ENCODE measurements around the gene KASH5. TPM values are rescaled to one million over a fixed set of nuclear protein-coding genes. Genes with fewer than 3 reads are reported as not detected.

The KASH5 gene
- total RNA-seq, 1 experiment from 2014 or later: not detected

DNA sequence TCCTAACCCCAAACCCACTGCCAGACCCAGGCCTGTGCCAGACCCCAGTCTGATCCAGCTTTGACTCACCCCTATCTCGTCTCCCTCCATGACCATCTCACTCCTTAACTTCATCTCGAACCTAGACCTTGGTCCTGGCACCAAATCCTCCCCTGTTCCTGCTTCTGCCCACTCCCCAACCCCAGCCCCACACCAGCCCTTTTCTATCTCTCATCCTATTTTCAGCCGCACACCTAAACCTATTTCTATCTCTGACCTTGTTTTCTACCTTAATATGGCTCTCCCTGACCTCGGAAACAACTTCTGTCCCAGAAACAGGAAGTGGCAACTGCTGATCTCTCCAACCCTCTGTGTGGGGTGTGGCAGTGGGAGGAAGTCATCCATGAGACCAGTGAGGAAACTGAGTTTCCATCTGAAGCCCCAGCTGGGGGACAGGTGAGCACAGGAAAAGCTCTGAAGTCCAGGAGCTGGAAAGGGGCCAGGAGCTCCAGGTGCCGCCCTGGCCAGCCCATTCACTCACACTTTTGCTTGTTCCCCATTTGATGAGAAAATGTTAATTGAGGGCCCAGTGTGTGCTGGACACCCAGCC, 21.5 kb downstream of the KASH5 start:
- H3K9me3 ChIP-seq (ENCODE audit: low read length): no peaks in the 10 kb centered on the region

GRCh38 chr19:49411681-49412326, 23.8 kb downstream of the KASH5 start:
- Histone ChIP-seq H3K4me3 (ENCODE audit: low read length) (no peak overlapping the region), H2AFZ (ENCODE audit: low read length) (no peak overlapping the region), H3K36me3 (ENCODE audit: low read depth, low read length) (no peaks in the 10 kb centered on the region), H3K27ac (ENCODE audit: low read length) (no peak overlapping the region), H4K20me1 (ENCODE audit: low read length) (no peaks in the 10 kb centered on the region), H3K27me3 (ENCODE audit: low read length) (peaks cover 15% of the 10 kb centered on the region), H3F3A (ENCODE audit: low read length, unreplicated experiment) (no peaks in the 10 kb centered on the region), H3K79me2 (ENCODE audit: low read length) (no peaks in the 10 kb centered on the region), H3K4me1 (ENCODE audit: insufficient read depth, low read length) (no peaks in the 10 kb centered on the region), H3K4me2 (ENCODE audit: low read length) (no peak overlapping the region), H3K9me3 (ENCODE audit: low read length) (no peaks in the 10 kb centered on the region), H3K9me2 (replicated peaks; ENCODE audit: low read length) (no peaks in the 10 kb centered on the region), H3K9ac (ENCODE audit: low read length) (no peak overlapping the region)
- no TSS peak for BruUV-seq (replicated peaks)
- TF ChIP-seq EZH2 (IDR thresholded peaks at IDR 0.05; ENCODE audit: low read length, unreplicated experiment) (no peak), EZH2phosphoT487 (IDR thresholded peaks at IDR 0.05; ENCODE audit: borderline replicate concordance, low read length) (no peak)
- TF ChIP-seq, protein P1, sequence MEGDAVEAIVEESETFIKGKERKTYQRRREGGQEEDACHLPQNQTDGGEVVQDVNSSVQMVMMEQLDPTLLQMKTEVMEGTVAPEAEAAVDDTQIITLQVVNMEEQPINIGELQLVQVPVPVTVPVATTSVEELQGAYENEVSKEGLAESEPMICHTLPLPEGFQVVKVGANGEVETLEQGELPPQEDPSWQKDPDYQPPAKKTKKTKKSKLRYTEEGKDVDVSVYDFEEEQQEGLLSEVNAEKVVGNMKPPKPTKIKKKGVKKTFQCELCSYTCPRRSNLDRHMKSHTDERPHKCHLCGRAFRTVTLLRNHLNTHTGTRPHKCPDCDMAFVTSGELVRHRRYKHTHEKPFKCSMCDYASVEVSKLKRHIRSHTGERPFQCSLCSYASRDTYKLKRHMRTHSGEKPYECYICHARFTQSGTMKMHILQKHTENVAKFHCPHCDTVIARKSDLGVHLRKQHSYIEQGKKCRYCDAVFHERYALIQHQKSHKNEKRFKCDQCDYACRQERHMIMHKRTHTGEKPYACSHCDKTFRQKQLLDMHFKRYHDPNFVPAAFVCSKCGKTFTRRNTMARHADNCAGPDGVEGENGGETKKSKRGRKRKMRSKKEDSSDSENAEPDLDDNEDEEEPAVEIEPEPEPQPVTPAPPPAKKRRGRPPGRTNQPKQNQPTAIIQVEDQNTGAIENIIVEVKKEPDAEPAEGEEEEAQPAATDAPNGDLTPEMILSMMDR (conservative IDR thresholded peaks at IDR 0.05; ENCODE audit: low read depth, low read length): no peak
- no peak for DNase-seq
- no peak for ATAC-seq
- intact Hi-C loops (cut with micrococcal nuclease): no loop called here
- ChIA-PET POLR2A (ENCODE audit: unreplicated experiment) (no interaction called here), CTCF (no interaction called here)

More for the DNA sequence above, 21.5 kb downstream of the KASH5 start:
- Histone ChIP-seq H4K20me1 (ENCODE audit: low read length) (no peaks in the 10 kb centered on the region), H3K79me2 (ENCODE audit: low read length) (no peaks in the 10 kb centered on the region), H3K9me2 (replicated peaks; ENCODE audit: low read length) (no peaks in the 10 kb centered on the region), H2AFZ (ENCODE audit: low read length) (no peak overlapping the region), H3K9ac (ENCODE audit: low read length) (no peak overlapping the region), H3K4me1 (ENCODE audit: insufficient read depth, low read length) (no peaks in the 10 kb centered on the region), H3K4me2 (ENCODE audit: low read length) (no peak overlapping the region), H3K27ac (ENCODE audit: low read length) (no peak overlapping the region), H3K36me3 (ENCODE audit: low read depth, low read length) (no peaks in the 10 kb centered on the region), H3F3A (ENCODE audit: low read length, unreplicated experiment) (no peaks in the 10 kb centered on the region), H3K4me3 (ENCODE audit: low read length) (no peak overlapping the region), H3K27me3 (ENCODE audit: low read length) (no peaks in the 10 kb centered on the region)
- intact Hi-C loops (cut with micrococcal nuclease): no loop called here
- no TSS peak for BruUV-seq (replicated peaks)
- DNase-seq (no peak), ATAC-seq (no peak)
- POLR2A ChIA-PET (ENCODE audit: unreplicated experiment): no interaction called here
- CTCF ChIA-PET: interaction anchor here (0.6 kb wide), 1 partner anchor 251 kb away, joined by 3 read pairs; no protein-coding TSS in a partner anchor
- TF ChIP-seq EZH2 (IDR thresholded peaks at IDR 0.05; ENCODE audit: low read length, unreplicated experiment) (no peak), EZH2phosphoT487 (IDR thresholded peaks at IDR 0.05; ENCODE audit: borderline replicate concordance, low read length) (no peak)
- TF ChIP-seq, protein P1 (conservative IDR thresholded peaks at IDR 0.05; ENCODE audit: low read depth, low read length): no peak

DNA sequence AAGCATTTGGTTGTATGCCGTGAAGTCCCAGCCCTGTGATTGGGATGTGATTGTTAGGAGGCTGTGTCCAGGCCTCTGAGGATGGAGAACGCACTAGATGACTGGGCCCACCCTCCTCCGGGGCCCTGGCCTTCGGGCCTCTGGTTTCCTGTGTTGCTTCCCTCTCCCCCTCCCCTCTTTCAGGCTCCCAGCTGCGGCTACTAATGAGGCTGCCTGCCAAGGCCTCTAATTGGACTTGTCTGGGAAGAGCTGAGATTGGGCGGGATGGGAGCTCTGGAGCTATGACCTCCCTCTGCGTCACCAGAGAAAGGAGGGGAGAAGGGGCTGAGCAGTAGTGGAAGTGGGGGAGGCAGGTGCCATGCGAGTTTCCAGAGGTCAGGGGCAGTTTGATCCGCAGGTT, 25.3 kb downstream of the KASH5 start:
- Histone ChIP-seq H3F3A (ENCODE audit: low read length, unreplicated experiment) (no peaks in the 10 kb centered on the region), H3K9me2 (replicated peaks; ENCODE audit: low read length) (no peaks in the 10 kb centered on the region), H3K27ac (ENCODE audit: low read length) (no peak overlapping the region), H4K20me1 (ENCODE audit: low read length) (no peaks in the 10 kb centered on the region), H3K36me3 (ENCODE audit: low read depth, low read length) (no peaks in the 10 kb centered on the region), H3K4me2 (ENCODE audit: low read length) (no peak overlapping the region), H2AFZ (ENCODE audit: low read length) (no peak overlapping the region), H3K4me1 (ENCODE audit: insufficient read depth, low read length) (no peaks in the 10 kb centered on the region), H3K9ac (ENCODE audit: low read length) (no peak overlapping the region), H3K4me3 (ENCODE audit: low read length) (no peak overlapping the region), H3K9me3 (ENCODE audit: low read length) (no peaks in the 10 kb centered on the region), H3K27me3 (ENCODE audit: low read length) (peaks cover 30% of the 10 kb centered on the region), H3K79me2 (ENCODE audit: low read length) (no peaks in the 10 kb centered on the region)
- no peak for ATAC-seq
- POLR2A ChIA-PET (ENCODE audit: unreplicated experiment): no interaction called here
- TF ChIP-seq, protein P1 (conservative IDR thresholded peaks at IDR 0.05; ENCODE audit: low read depth, low read length): no peak
- TF ChIP-seq EZH2phosphoT487 (IDR thresholded peaks at IDR 0.05; ENCODE audit: borderline replicate concordance, low read length) (no peak), EZH2 (IDR thresholded peaks at IDR 0.05; ENCODE audit: low read length, unreplicated experiment) (no peak)
- no peak for DNase-seq
- no TSS peak for BruUV-seq (replicated peaks)
- CTCF ChIA-PET: no interaction called here
- intact Hi-C loops (cut with micrococcal nuclease): no loop called here

All from PC-3 (cell line).